HG03571 (cell line): Measurements from ENCODE around the gene ATP6V0D1.
"Not testable (repeated sequence)": the region's sequence is repeated elsewhere in the genome, so short reads cannot be mapped to it uniquely, and the experiment has no call there.

Experiments used
- ATAC-seq: cut with Tn5 transposase; IDR thresholded peaks from one replicate; pipeline ENCODE4 v1.9.1; 2021; ENCODE audit not compliant: unreplicated experiment

ATP6V0D1 gene

DNA sequence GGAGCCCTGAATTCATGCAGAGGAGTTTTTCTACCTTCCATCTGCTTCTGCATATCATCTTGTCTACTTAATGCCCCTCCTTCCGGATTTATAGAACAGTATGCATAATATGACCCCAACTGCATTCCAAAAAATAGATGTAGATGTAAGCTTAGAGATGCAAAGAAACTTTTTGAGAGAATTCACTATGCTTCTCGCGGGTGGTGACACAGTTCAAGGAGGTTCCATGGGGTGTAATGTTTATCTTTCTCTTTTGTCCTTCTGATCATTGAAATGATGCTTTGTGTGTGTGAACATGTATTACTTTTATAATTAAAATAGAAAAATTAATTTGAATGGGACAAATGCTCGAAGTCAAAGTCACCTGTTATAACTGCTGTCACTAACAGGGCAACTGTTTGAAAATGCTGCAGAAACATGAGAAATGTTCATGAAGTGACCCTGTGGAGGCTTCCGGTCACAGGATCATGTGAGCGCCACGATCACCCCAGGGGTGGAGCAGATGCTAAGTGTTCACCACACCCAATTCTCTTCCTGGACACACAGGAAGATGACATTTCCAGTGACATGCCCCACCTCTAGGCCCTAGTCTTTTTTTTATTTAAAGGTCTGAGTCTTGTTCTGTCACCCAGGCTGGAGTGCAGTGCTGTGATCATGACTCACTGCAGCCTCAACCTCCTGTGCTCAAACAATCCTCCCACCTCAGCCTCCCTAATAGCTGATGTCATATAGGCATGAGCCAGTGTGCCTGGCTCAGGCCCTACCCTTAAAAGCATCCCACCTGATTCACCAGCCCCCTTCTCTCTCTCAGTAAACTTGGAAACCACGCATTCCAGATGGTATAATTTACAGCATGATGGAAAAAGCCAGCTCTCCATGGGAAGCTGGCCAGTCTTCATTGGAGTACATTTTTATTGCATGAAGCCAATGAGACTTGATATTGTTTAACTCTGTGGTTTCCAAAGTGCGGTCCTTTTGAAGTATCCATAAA lies 23.4 kb upstream of the ATP6V0D1 start:
- no peak for ATAC-seq

DNA sequence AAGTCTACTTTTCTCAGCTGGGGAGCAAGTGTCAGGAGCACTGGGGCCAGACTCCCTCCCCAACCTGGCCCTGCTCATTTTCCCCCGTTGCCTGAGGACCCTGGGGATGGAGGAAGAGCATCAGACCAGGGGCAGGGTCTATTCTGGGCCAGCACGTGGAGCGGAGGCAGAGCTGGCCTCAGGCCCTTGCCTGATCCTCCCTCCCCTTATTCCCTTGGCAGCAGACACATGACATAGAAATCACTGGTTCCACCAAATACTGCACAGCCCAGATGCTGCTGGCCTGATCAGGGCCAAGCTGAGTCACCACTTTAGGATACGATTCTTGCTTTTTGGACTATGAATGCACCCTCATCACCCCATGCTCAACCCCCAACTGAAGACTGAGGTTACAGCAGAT lies 18.1 kb upstream of the ATP6V0D1 start:
- no peak for ATAC-seq

DNA sequence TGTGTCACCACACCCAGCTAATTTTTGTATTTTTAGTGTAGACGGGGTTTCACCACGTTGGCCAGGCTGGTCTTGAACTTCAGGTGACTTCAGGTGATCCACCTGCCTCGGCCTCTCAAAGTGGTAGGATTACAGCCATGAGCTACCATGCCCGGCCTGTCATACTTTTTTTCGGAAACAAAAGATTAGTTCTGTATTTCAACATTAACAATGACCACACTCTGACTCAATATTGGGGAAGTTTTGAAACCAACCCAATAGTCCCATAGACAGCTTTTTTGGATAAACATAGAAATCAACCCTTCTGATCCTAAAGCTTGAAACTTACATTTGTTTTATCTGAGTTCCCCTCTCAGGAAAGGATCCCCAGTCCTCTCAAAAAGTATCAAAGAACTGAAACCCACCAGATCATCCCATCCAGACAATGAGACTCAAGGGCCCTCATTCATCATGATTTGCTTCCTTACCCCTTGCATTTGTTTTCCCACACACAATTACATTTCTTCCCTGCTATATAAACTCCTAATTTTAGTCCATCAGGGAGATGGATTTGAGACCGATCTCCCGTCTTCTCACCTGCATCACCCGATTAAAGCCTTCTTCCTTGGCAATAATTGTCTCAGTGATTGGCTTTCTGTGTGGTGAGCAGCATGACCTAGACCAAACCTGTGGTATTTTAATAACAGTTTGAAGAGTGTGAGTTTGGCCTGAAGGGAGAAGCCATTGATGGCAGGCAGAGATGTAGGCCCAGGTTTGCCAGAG lies 9.6 kb upstream of the ATP6V0D1 start:
- no peak for ATAC-seq

DNA sequence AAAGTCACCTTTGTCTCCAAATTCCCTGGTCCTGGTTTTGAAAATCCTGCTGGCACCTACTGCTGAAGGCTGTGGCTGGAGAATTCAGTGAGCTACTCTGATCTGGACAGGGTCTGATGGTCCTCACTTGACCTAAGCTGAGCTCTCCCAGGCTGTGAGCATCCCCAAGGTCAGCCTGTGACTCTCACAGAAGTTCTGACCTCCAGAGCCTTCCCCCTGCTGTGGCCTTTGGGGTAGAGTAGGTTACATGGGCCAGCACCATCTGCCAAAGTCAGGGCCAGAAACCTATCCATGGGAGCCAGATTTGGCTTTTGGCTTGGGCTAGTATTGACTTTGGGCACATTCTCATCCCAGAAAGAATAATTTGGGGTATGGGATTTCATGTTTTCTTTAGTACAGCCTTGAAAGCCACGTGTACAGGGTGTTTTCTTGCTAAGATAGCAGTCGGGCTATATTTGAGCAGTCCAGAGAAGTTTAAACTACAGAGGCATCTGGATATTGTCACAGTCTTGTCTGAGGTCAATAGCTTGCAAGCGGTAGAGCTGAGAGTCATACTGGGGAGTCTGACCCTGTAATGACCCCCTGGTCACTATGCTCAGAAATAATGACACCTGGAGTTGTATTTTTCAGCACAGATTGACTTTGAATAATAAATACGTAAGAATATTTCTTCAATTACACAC lies 8.6 kb upstream of the ATP6V0D1 start:
- no peak for ATAC-seq

DNA sequence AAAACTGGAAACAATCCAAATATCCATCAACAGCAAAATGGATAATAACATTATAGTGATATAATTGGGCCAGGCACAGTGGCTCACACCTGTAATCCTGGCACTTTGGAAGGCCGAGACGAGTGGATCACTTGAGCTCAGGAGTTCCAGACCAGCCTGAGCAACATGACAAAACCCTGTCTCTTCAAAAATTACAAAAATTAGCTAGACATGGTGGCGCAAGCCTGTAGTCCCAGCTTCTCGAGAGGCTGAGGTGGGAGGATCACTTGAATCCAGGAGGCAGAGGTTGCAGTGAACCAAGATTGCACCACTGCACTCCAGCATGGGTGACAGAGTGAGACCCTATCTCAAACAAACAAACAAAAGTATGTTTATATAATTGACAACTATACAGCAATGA lies 6.6 kb upstream of the ATP6V0D1 start:
- not testable (repeated sequence) for ATAC-seq

DNA sequence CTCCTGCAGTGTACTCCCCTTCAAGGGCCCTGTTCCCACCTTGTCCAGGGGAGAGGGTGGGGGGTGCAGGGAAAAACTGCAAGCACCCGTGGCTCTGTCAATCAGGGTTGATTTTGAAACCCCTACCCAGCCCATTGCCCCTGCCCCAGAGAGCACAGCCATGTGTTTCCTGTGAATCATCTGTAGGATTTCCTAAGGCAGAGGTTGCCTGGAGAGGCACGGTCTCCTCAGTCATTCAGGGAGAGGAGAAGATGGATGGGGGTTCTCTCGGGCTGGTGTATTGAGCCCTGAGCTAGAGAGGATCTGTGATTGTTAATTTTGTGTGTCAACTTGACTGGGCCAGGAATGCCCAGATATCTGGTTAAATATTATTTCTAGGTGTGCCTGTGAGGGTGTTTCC lies 5.8 kb upstream of the ATP6V0D1 start:
- no peak for ATAC-seq

DNA sequence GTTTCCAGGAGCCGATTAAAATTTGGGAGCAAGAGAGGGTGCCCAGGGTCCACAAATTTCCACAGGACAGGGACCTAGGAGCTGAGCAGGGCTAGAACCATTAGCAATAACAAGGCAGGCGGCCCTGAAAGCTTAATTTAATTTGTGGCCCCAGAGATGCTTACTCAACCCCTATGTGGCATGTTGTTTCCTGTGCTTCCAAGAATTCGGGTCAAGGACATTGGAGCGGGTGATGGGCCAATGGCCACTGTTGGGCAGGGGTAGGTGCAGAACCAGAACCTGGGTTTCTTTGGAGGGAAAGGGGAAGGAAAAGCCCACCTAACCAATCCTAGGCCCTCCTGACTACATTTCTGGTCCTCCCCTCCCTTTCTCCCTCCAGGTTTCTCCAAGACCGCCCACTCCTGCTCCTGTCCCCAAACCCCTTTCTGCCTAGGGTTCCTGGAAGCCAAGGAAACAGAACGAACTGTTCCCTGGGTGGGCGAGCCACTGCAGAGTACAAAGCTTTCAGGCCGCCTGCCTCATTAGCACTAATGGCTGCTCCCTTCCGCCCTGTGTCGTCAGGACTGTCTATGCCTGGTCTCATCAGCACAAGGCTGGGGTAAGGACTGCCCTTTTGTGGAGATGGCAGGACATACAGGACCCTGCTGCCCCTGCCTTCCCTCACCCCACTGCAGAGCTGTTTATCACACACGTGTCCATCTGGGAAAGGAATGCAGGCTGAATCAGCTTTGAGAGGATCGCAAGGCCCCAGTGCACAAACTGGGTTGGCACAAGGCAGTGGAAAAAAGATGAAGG lies 3.0 kb upstream of the ATP6V0D1 start:
- ATAC-seq: no peak

DNA sequence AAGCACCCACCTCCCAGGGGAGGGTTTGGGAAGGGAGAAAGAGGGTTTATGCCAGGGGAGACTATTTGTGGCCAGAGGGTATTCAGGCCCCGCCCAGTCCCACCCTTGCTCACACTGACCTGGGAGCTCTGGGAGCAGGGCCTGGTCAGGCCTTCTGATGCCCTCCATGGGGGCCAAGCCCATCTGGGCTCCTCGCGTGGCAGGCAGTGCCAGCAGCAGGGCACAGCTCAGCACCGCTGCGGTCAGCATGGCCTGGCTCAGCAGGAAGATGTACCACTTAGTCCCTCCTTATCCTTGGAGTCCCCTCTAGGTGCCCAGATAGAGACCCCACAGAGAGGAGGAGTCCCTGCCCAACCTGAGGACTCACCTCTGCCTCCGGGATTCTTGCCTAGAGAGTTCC lies 2.2 kb upstream of the ATP6V0D1 start, which contains the start of gene AGRP:
TSS of gene AGRP (minus strand) at position 398 of the 400 bp plus-strand sequence. CDS start at position 249, 149 bp downstream.
- ATAC-seq: no peak

DNA sequence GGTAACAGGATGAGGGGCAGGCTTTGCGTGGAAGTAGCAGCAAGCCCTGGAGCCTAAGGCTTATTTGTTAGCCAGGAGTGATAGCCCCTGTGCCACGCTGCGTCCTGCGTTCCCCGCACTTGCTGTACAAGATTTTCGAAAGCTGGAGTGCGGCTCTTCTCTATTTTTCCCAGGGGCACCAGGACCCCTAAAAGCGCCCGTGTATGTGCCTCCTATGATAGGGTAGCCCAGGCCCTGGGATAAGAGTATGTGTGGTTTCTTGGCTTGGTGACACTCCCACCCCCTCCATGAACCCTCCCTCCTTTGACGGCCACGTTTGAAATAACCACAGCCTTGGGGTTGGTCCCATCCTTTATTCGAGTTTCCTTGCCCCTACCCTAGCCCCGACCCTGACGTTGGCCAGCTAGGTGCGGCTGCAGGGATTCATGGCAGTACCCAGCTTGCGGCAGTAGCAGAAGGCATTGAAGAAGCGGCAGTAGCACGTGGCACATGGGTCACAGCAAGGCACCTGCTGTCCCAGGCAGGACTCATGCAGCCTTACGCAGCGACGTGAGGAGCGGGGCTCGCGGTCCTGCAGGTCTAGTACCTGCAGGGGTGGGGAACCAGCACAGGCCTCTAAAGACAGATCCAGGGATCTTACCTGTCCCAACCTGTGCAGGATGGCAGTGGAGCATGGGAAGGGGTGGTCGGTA lies 1.4 kb upstream of the ATP6V0D1 start:
- no peak for ATAC-seq

DNA sequence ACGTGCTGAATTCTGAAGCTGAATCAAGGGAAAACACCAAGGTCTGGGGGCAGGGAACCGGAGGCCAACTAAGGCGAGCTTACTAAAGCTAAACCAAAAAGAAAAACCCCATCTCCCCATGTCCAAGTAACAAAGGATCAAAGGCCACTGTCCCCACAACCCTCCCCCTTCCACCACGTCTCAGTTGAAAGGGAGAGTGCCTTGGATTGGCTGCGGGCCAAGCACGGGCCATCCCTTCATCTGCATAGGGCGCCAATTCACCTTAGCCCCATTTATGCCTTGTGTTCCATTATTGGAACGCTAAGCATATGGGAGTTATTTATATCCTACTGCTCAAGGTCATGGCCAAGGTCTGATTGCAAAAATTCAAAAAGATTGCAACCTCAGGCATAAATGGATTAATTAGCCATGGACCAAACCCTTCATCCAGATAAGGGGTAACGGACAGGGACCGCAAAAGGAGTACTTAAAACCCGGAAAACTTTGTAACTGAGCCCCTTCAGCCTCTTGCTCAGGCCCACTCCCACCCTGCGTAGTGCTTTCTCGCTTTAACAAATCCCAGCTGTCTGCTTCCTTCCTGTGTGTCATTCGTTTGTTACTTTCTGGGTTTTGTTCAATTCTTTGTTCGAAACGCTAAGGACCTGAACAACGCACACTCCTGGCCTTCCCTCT lies 740 bp upstream of the ATP6V0D1 start:
- no peak for ATAC-seq

DNA sequence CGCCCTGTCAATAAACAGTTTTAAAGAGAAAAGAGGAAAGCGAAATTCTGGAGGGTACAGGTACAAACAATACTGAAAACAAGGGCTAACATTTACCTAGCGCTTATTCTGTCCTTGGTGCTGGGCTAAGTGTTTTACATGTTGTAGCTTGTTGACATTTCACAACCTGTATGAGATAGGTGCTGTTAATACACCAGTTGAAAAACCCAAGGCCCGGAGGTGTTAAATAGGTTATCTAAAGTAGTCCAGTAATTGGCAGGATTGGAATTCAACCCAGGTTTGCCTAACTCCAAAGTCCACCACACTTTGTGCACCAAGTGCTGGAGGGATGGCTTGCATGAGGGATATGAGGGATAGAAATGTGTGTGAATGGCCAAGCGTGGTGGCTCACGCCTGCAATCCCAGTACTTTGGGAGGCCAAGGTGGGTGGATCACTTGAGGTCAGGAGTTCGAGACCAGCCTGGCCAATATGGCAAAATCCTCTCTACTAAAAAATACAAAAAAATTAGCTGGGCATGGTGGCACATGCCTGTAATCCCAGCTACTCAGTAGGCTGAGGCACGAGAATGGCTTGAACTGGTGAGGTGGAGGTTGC lies 2.9 kb downstream of the ATP6V0D1 start:
- ATAC-seq: no peak

DNA sequence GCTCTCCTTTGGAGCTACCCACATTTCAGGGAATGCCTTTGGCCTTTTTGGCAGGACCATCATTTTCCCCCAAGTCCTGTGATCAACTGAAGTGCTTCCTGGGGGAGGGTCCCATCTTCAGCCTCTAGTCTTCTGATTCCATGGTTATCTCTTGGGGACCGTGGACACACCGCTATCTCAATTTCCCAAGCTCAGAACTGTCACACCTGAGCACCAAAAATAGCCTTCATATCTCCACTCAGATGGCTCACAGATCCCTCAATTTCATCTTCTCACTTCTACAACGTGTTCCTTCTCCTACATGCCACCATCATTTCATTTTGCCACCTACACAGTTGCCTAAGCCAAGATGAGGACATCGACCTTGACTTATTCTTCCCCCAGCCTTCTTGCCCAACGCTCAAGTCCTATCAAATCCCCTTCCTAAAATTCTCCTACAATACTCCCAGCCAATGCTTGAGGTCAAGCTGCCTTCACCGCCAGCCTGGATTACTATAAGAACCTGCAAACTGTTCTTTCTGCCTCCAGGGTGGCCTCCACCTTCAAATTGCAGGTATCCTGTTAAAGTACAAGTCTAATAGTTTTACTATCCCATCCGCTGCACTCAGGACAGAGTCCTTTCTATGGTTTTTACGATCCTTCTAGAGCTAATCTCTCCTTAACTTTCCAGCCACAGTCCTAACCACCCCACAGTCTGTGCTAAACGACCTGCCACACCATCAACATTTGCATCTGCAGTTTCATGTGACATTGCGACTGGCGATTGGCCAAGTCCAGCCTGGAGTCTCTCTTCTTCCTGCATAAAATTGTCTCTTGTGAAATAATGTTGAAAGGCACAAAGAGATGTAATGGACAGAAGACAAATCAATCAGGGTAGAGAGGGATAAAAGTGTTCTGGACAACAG lies 6.2 kb downstream of the ATP6V0D1 start:
- no peak for ATAC-seq

DNA sequence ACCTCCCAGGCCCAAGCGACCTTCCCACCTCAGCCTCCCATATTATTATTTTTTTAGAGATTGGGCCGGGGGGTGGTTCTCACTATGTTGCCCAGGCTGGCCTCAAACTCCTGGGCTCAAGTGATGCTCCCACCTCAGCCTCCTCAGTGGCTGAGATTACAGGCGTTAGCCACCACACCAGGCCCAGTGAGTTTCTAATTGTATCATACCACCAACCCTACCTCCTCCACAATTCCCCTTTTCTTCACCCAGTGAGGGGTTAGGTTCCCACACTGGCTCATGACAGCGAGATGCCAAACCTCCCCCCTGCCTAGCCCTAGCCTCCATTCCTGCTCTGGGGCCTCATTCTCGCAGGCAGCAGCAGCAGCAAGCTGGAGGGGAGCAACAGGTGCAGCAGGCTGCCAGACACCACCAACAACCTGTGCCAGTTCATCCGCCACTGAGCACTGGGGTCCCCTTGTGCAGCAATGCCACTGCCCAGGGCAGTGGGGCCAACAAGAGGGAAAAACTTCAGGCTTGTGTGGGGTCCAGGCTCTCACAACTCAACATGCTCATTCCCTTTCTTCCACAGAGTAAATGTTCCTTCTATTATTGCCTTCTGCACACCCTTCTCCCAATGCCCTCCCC lies 9.1 kb downstream of the ATP6V0D1 start:
- ATAC-seq: no peak

DNA sequence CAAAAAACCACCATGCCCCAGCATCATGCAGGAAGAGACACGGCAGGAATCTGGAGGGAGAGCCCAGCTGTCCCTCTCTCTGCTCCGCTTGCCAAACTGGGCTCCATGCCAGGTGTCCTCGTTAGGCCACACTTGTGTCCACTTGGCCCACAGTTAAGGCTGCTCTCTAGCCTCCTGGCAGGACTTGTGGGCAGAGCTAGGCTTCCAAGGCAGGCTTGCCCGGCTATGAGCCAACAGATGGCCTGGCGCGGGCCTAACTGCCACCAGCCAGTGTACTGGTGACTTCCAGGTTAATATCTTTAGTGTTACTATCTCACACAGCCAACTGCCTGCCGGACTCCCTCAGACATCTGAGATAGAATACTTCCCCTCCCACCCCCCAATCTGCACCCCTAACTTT lies 10.6 kb downstream of the ATP6V0D1 start:
- ATAC-seq: no peak

DNA sequence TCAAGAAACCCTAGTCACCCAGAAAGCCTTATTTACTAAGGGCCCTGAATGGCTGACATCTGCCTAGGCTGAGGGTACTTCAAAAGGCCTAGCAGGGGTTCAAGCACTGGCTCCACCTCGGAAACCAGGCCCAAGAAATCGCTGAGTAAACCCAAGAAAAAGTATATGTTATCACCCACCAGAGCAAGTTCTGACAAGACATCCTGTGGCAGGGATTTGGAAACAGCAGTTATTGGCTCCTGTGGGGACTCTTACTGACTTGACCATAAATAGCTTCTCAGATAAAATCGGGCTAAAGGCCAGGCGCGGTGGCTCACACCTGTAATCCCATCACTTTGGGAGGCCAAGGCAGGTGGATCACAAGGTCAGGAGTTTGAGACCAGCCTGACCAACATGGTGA lies 12.2 kb downstream of the ATP6V0D1 start:
- ATAC-seq: no peak

DNA sequence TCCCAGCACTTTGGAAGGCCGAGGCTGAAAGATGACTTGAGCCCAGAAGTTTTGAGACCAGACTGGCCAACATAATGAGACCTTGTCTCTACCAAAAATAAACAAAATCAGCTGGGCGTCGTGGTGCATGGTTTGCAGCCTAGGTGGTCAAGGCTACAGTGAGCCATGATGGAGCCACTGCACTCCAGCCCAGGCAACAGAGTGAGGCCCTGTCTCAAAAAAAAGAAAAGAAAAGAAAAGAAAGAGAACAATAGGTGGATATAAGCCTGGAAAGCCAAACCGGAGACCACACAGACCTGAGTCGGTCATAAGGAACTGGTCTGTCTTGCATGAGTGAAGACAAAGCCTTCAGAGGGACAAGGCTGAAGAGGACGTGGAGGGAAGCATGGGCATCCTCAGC lies 14.4 kb downstream of the ATP6V0D1 start:
- ATAC-seq: no peak

DNA sequence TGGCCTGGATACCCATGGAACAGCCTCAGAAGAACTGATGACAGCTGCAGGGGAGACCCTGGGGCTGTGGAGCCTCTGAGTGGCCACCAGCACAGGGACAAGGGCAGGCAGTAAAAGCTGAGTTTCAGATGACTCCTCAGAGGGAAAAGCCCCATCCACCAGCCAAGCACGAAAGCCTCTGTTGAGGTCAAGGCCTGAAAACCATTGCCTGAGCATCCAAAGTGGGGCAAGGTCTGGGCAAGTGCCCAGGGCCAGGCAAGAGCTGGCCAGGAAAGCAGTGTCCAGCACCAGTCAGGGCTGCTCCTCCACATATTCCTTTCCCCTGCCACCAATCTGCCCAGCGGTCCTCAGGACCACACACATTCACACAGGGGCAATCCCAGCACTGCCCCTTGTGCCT lies 16.4 kb downstream of the ATP6V0D1 start:
- ATAC-seq: no peak

DNA sequence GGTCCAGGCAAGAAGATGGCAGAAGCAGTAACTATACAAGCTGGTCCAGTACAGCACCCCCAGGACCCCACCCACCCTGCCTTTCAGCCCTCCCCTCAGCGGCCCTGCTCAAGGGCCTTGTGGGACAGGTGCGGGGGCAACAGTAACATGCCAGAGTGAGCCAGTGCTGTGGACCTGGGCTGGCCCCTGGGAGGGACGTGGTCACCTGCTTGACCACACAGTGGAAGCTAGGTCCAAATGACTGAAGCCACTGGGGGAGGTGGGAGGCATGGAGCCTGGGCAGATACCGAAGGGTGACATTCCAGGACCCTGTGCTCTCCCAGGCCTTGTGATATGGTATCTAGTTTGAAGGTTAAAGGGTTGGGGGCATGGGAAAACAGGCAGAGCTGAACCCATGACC lies 17.3 kb downstream of the ATP6V0D1 start:
- no peak for ATAC-seq
